Kidney epithelial cell (primary cell): ENCODE measurements around the gene THAP8. TPM values are rescaled to one million over a fixed set of nuclear protein-coding genes. Genes with fewer than 3 reads are reported as not detected.
"Not testable (repeated sequence)": the region's sequence is repeated elsewhere in the genome, so short reads cannot be mapped to it uniquely, and the experiment has no call there.

Source experiments
- DNase-seq: peaks from one replicate; pipeline ENCODE4 v3.0.0-alpha.2; 2010; ENCODE audit warnings: low read depth
- H3K27me3 ChIP-seq: 2 replicates; pipeline ENCODE4 v1.6.0; 2011; ENCODE audit warnings: low read length; ENCODE audit not compliant: control insufficient read depth, insufficient read depth
- H3K36me3 ChIP-seq: 2 replicates; pipeline ENCODE4 v1.5.1; 2011; ENCODE audit warnings: low read length; ENCODE audit not compliant: control insufficient read depth, insufficient read depth
- H3K4me3 ChIP-seq: 2 replicates; pipeline ENCODE4 v1.5.1; 2011; ENCODE audit warnings: low read depth, mild to moderate bottlenecking, control low read depth, low read length
- total RNA-seq: library from RNA; depleted of rRNA; stranded (reverse); fragments of >200 nt; gene quantifications from 2 replicates; pipeline ENCODE4 v1.2.3, GENCODE V29; 2015
- TF ChIP-seq, protein P1 (sequence below): IDR thresholded peaks from 2 replicates; pipeline ENCODE4 v1.5.1; 2011; ENCODE audit warnings: mild to moderate bottlenecking, moderate library complexity, low read length, control low read depth, inconsistent platforms; ENCODE audit not compliant: insufficient read depth, poor library complexity, severe bottlenecking

Gene THAP8
- total RNA-seq, 1 donor from 2014 or later = 12.0 TPM

DNA sequence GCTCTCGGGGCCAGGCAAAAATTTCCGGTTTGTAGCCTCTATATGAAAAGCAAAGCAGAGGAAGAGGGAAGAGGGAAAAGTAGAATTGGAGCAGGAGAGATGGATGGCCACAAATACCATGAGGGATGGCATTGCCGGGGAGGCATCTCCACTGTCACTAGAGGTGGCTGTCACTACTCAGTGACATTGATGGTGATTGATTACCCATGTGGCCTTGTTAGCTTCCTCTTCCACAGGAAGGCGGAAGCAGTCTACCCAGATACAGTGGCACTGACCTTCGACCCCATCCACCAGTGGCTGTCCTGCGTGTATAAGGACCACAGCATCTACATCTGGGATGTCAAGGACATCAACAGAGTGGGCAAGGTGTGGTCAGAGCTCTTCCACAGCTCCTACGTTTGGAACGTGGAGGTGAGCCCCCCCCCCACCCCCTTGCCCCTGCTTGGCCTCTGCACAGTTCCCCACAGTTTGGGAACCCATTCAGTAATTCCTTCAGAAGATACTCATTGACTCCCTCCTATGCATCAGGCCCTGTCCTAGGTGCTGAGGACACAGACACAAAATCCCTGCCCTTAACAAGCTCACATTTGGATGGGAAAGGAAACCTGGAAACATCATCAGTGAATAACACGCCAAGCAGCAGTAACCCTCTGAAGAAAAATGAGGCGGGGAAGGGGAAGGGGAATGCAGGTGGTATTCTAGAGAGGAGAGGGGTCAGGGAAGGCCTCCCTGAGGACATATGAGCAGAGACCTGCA, 19.2 kb upstream of the THAP8 start:
- Histone ChIP-seq H3K4me3 (no peak overlapping the region), H3K36me3 (no peaks in the 10 kb centered on the region), H3K27me3 (no peaks in the 10 kb centered on the region)
- no peak for DNase-seq
- TF ChIP-seq, protein P1, sequence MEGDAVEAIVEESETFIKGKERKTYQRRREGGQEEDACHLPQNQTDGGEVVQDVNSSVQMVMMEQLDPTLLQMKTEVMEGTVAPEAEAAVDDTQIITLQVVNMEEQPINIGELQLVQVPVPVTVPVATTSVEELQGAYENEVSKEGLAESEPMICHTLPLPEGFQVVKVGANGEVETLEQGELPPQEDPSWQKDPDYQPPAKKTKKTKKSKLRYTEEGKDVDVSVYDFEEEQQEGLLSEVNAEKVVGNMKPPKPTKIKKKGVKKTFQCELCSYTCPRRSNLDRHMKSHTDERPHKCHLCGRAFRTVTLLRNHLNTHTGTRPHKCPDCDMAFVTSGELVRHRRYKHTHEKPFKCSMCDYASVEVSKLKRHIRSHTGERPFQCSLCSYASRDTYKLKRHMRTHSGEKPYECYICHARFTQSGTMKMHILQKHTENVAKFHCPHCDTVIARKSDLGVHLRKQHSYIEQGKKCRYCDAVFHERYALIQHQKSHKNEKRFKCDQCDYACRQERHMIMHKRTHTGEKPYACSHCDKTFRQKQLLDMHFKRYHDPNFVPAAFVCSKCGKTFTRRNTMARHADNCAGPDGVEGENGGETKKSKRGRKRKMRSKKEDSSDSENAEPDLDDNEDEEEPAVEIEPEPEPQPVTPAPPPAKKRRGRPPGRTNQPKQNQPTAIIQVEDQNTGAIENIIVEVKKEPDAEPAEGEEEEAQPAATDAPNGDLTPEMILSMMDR = no peak

GRCh38 chr19:36072081-36072480, 18.0 kb upstream of the THAP8 start:
- no peaks in the 10 kb centered on the region for H3K36me3 ChIP-seq
- no peaks in the 10 kb centered on the region for H3K27me3 ChIP-seq
- H3K4me3 ChIP-seq = no peak overlapping the region
- DNase-seq = no peak
- TF ChIP-seq, protein P1 = no peak

- H3K27me3 ChIP-seq, H3K36me3 ChIP-seq: not testable (repeated sequence)
Observed at GRCh38 chr19:36068810-36069499, 14.9 kb upstream of the THAP8 start.

DNA sequence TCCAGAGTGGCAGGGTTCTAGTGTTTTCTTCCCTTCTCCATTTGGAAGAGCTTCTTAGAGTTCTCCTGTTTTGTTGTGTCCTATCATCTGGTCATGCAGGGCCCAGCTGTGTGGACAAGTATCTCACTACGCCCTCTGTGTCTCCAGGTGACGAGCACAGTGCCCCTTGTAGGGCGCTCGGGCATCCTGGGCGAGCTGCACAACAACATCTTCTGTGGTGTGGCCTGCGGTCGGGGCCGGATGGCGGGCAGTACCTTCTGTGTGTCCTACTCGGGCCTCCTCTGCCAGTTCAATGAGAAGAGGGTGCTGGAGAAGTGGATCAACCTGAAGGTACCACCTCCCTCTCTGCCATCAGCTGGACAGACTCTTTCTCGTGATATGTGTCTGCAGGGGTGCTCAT, 13.6 kb upstream of the THAP8 start:
- no peaks in the 10 kb centered on the region for H3K27me3 ChIP-seq

More at GRCh38 chr19:36068810-36069499, 14.9 kb upstream of the THAP8 start:
- not testable (repeated sequence) for DNase-seq, H3K4me3 ChIP-seq

DNA sequence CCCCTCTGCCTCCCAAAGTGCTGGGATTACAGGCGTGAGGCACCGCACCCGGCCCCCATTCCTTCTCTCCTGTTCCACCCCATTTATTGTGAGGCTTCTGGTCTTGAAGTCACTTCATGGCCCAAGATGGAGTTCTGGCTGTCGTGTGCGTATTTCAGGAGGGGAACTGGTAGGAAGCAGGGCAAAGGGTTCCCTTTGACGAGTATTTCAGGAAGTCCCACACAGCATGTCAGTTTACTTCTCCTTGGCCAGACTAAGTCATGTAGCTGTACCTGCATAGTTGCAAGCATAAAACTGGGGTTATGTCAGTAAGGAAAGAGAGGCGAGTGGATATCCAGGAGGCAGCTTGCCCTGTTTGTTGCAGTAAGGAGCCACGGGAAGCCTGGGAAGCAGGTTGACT, 10.7 kb upstream of the THAP8 start:
- Histone ChIP-seq H3K36me3 (peaks cover 3% of the 10 kb centered on the region), H3K4me3 (no peak overlapping the region), H3K27me3 (no peaks in the 10 kb centered on the region)
- TF ChIP-seq, protein P1 = no peak
- DNase-seq = no peak

More for the DNA sequence above, 13.6 kb upstream of the THAP8 start:
- DNase-seq = no peak
- TF ChIP-seq, protein P1 = no peak
- Histone ChIP-seq H3K4me3 (no peak overlapping the region), H3K36me3 (no peaks in the 10 kb centered on the region)

DNA sequence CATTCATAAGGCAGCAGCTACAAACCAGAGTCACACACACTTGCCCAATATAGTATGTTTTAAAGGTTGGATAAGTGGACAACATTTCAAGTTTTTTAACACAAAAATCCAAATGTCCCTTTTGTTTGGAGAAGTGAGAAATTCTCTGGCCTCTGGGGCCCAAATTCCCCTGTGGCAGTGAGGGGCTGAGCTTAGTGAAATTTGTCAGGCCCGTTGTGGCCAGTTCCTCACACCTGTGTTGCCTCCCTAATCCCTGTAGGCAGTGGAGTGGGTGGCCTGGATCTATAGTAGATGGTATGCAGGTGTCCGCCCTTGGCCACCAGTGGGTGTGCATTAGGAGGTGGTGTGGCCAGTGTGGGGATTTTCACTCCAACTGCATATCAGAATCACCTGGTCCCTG, 7.3 kb upstream of the THAP8 start:
- TF ChIP-seq, protein P1 = no peak
- peaks cover 3% of the 10 kb centered on the region for H3K36me3 ChIP-seq

More for the DNA sequence above, 7.3 kb upstream of the THAP8 start:
- DNase-seq = no peak
- Histone ChIP-seq H3K4me3 (no peak overlapping the region), H3K27me3 (no peaks in the 10 kb centered on the region)
